ENCODE results near the gene HTRA3. TPM values are rescaled to one million over a fixed set of nuclear protein-coding genes. Genes with fewer than 3 reads are reported as not detected.

Gene HTRA3
- 14.6 and 20.6 TPM in 2 replicates for total RNA-seq

DNA sequence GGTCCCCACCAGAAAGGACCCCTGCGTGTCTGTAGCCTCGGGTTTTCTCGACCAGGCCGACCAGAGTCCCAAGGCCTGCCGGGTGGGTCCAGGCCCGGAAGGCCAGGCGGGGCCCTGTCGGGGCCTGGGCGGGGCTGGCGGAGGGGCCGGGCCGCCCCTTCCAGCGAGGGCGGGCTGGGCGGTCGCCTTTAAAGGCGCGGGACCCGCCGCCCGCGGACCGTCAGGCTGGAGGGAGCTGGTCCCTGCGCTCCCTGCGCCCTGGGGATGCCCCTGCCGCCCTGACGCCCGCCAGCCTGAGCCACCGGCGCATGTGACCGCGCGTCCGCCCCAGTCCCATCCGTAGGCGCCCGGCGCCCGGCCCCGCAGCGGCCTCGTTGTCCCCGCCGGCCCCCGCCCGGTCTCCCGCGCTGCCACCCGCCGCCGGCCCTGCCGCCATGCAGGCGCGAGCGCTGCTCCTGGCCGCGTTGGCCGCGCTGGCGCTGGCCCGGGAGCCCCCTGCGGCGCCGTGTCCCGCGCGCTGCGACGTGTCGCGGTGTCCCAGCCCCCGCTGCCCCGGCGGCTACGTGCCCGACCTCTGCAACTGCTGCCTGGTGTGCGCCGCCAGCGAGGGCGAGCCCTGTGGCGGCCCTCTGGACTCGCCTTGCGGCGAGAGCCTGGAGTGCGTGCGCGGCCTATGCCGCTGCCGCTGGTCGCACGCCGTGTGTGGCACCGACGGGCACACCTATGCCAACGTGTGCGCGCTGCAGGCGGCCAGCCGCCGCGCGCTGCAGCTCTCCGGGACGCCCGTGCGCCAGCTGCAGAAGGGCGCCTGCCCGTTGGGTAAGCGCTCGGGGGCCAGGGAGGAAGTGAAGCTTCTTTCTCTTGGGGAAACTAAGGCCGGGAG lies at the start of gene HTRA3:
Gene HTRA3 (plus strand): TSS at position 220 of the 883 bp plus-strand sequence. CDS start 215 bp downstream, at position 435.

Other genes with a start within 250 kb of the HTRA3 start
- 0.32 and 1.1 TPM in 2 replicates for gene ABLIM2, start 110.9 kb upstream of the HTRA3 start, total RNA-seq
- gene SH3TC1, start 70.5 kb upstream of the HTRA3 start, total RNA-seq: 17.7 and 26.0 TPM in 2 replicates
- 28.7 and 49.6 TPM in 2 replicates for gene ACOX3, start 171.0 kb downstream of the HTRA3 start, total RNA-seq
- 9.2 and 17.0 TPM in 2 replicates for gene TRMT44, start 171.0 kb downstream of the HTRA3 start, total RNA-seq